ENCODE data around the gene OPRL1.

Gene OPRL1

DNA sequence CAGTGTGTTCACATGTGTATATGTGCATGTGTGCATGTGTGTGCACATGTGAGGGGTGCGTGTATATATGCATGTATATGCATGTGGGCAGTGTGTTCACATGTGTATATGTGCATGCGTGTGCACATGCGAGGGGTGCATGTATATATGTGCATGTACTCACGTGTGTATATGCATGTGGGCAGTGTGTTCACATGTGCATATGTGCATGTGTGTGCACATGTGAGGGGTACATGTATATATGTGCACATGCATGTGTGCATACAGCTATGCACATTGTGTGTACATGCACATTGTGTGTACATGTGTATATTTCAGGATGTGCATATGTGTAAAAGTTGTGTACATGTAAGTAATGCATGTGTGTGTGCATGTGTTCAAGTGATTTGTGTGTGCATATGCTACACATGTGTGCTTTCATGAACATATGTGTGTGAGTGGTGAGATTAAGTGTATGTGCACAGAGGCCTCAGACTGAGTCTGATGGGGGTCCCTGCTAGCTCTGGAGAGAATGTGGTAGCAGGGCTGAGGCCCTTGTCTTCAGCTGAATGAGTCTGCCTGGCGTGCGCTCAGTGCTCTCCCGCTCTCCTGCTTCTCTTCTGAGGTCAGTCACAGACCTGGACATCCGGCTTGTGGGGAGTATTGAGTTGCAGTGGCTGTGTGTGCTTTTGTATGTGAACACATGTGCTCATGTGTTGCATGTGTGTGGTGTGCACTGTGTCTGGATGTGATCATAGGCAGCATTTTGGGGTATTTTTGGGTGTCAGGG is 64.4 kb downstream of the OPRL1 start:
- DNase-seq (ENCODE audit: low read depth): no peak

DNA sequence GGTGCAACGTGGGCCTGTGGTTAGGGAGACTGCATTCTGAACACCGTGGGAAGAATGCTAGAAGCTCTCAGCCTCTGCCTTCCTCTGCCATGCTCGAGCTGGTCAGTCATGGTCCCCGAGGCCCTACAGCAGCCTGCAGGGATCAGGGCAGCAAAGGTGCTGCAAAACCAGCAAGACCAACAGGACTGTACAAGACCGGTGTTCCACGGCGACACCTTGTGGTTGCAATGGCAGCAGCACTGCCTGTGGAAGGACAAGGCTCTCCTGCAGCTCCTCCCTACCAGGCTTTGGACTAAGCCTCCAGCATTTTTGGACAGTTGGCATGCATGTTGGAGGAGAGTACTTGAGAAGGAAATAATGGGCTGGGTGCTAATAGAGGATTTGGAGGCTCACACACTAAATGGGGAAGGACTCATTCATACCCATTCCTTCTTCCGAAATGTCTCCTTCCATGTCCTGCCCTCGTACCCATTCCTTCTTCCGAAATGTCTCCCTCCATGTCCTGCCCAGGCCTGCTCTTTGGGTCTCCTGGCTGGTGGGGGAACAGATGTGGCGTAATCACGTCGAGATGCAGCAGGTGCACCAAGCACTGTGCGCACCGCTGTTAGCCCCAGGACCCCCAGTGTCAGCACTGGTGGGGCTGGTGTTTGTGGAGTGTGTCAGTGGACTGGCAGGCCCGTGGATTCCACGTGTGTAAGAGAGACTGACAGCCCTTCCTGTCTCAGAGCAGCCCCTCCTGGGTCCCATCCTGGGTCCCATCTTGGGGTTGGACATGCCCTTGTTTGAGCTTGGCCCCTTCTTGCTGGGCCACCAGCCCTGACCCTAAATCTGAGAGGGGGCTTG is 65.8 kb downstream of the OPRL1 start:
- no peak for DNase-seq (ENCODE audit: low read depth)

DNA sequence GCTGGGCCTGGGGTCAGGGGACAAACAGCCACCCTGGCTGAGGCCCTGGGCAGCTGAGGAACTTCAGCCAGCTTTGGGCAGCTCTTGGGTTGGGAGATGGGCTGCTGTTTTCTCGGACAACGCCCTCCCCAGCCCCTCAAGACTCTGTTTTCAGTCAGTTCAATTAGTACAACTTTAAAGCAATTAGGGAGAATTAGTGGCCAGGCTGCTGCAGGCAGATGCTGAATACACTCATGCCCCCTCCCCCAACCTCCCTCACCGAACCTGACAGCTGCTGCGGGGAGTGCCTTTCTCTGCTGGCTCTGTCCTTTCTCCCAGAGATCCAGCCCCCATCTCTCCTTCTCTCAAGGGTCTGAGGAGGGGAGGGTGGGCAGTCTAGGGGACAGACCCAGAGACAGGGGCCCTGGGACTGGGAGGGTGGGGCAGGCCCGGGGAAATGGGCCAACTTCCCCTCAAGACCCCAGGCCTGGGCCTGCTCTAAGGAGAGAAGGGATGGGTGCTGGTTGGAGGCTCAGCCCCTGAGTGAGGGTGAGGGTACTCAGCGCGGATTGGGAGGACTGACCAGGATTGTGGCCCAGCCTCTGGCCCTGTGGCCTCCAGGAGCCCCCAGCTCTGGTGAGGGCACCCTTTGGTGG is 66.5 kb downstream of the OPRL1 start:
- no peak for DNase-seq (ENCODE audit: low read depth)

- no peak for DNase-seq (ENCODE audit: low read depth)
Measured at GRCh38 chr20:64146936-64147477, 67.1 kb downstream of the OPRL1 start.

- DNase-seq (ENCODE audit: low read depth): no peak
Measured at GRCh38 chr20:64148581-64148980, 68.7 kb downstream of the OPRL1 start.

GRCh38 chr20:64149141-64149540 is 69.3 kb downstream of the OPRL1 start:
- DNase-seq (ENCODE audit: low read depth): no peak

GRCh38 chr20:64149809-64150560 is 70.1 kb downstream of the OPRL1 start:
- DNase-seq (ENCODE audit: low read depth): no peak
